Panc1 (cell line): ENCODE results near the gene PCGF6. TPM values are rescaled to one million over a fixed set of nuclear protein-coding genes. Genes with fewer than 3 reads are reported as not detected.

ENCODE experiments used
- ATAC-seq: fragments of 200-7000 bp; cut with Tn5 transposase; 2 replicates; pipeline ENCODE4 v1.9.1; 2020; ENCODE audit warnings: mild to moderate bottlenecking, moderate library complexity
- BruUV-seq: library from RNA; stranded (reverse); fragments of 400-500 nt; replicated peaks from 2 replicates; lab custom pipeline; 2021; lab: Mats Ljungman, UMichigan
- CTCF ChIA-PET: fragments of 300-600 bp; sonication (Branson Sonifier 250); formaldehyde crosslinking; loops from one replicate; lab custom pipeline; 2022; ENCODE audit warnings: antibody characterized with exemption; lab: Charles Lee
- POLR2A ChIA-PET: fragments of 300-600 bp; sonication (Branson Sonifier 250); formaldehyde crosslinking; loops from one replicate; lab custom pipeline; 2022; ENCODE audit warnings: antibody characterized with exemption; lab: Charles Lee
- DNase-seq: peaks from one replicate; pipeline ENCODE4 v3.0.0-alpha.2; 2010; ENCODE audit warnings: low read depth, low spot score
- H3K27ac ChIP-seq: 2 replicates; pipeline ENCODE4 v1.5.1; 2011; ENCODE audit warnings: mild to moderate bottlenecking, low read length, inconsistent platforms
- H3K27me3 ChIP-seq: fragments of 200-500 bp; sonication (Bioruptor generic); 2 replicates; pipeline ENCODE4 v1.6.0; 2014; ENCODE audit warnings: low read length, inconsistent platforms; ENCODE audit not compliant: control insufficient read depth, insufficient read depth
- H3K36me3 ChIP-seq: fragments of 200-500 bp; sonication (Bioruptor generic); 2 replicates; pipeline ENCODE4 v1.5.1; 2014; ENCODE audit warnings: inconsistent platforms, mild to moderate bottlenecking, low read length, moderate library complexity; ENCODE audit not compliant: control insufficient read depth, insufficient read depth
- H3K4me1 ChIP-seq: 2 replicates; pipeline ENCODE4 v1.5.1; 2011; ENCODE audit warnings: inconsistent platforms, mild to moderate bottlenecking, low read length, moderate library complexity; ENCODE audit not compliant: control insufficient read depth, insufficient read depth
- H3K4me3 ChIP-seq, 2 experiments: 2 replicates each; pipeline ENCODE4 v1.5.1; 2011 to 2012; ENCODE audit warnings: low read depth in 2 of 2, low read length in 2 of 2, mild to moderate bottlenecking in 2 of 2, inconsistent platforms in 1 of 2, moderate library complexity in 1 of 2
- H3K9me3 ChIP-seq: fragments of 200-500 bp; sonication (Bioruptor generic); 2 replicates; pipeline ENCODE4 v1.5.1; 2014; ENCODE audit warnings: low read depth, mild to moderate bottlenecking, inconsistent platforms, low read length, moderate library complexity; ENCODE audit not compliant: control insufficient read depth, insufficient read depth
- POLR2AphosphoS5 ChIP-seq: IDR thresholded peaks from 2 replicates; pipeline ENCODE4 v1.6.1; 2012; ENCODE audit warnings: mild to moderate bottlenecking, low read depth, low read length, moderate library complexity
- SIN3A ChIP-seq: IDR thresholded peaks from 2 replicates; pipeline ENCODE4 v1.6.1; 2012; ENCODE audit warnings: low read depth, mild to moderate bottlenecking, low read length, moderate library complexity, borderline replicate concordance; ENCODE audit not compliant: insufficient read depth
- TCF7L2 ChIP-seq: IDR thresholded peaks from 2 replicates; pipeline ENCODE4 v1.6.1; 2011; ENCODE audit warnings: mild to moderate bottlenecking, low read depth, low read length, inconsistent platforms
- in situ Hi-C: cut with HindIII; loops from 2 replicates; pipeline ENCODE4 v1.10.0; 2016; ENCODE audit warnings: low sequenced_read_pairs, low pct_unique_long_range_greater_than_20kb
- intact Hi-C: fragments of 100-400 bp; cut with micrococcal nuclease; formaldehyde crosslinking; loops from one replicate; pipeline ENCODE4 v1.10.0; 2022; ENCODE audit not compliant: unreplicated experiment
- total RNA-seq: library from RNA; stranded (reverse); gene quantifications from one replicate; pipeline ENCODE4 v1.2.1, GENCODE V29; 2021; ENCODE audit not compliant: unreplicated experiment
- TF ChIP-seq, protein P1 (sequence below), 2 experiments: IDR thresholded peaks; 2 replicates each; pipeline ENCODE4 v1.6.1; 2011 to 2012; ENCODE audit warnings: low read depth in 2 of 2, control low read depth in 1 of 2, low read length in 1 of 2, mild to moderate bottlenecking in 1 of 2, moderate library complexity in 1 of 2; ENCODE audit not compliant: insufficient read depth in 1 of 2
- TF ChIP-seq, protein P2 (sequence below): fragments of 450-650 bp; IDR thresholded peaks from 2 replicates; pipeline ENCODE4 v1.5.1; 2017; ENCODE audit warnings: mild to moderate bottlenecking

PCGF6 gene
- total RNA-seq, 1 experiment from 2014 or later = 18.0 TPM

DNA sequence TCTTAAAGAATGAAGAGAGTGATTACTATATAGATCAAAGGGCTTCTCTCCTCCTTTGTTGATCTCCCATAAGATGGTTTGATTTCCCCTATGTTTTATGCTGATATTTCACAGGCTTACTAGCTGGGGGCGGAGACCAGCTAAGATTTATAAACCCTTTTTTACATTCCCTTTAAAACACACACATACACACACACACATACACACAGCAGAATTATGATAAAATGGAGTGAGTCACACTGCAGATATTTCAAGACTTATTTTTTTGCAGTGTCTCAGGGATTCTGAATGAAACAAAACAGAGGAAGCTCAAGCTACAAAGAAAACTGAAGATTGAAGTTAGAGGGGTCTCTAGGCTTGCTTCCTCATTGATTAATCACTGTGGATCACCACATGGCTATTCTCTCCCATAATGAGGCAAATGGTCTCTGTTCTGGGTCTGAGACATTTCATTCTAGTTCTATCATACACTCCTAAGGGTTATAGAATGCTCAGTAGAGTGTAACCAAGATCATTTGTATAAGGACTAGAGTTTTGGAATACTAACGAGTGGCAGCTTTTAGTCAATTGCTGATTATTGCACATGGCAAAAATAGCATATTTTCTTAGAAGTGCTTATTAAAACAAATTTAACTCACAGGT lies 55.4 kb downstream of the PCGF6 start:
- DNase-seq (no peak), ATAC-seq (no peak)
- H3K4me1 ChIP-seq = no peaks in the 10 kb centered on the region
- intact Hi-C loops (no loop called here), in situ Hi-C loops (no loop called here)
- no peak overlapping the region for H3K27ac ChIP-seq
- H3K27me3 ChIP-seq = no peaks in the 10 kb centered on the region; the same call in 1 of the 2 replicates
- ChIA-PET POLR2A (no interaction called here), CTCF (interaction anchor here (0.6 kb wide), 1 partner anchor 390 kb away, joined by 5 read pairs; no protein-coding TSS in a partner anchor)
- TF ChIP-seq, protein P1, sequence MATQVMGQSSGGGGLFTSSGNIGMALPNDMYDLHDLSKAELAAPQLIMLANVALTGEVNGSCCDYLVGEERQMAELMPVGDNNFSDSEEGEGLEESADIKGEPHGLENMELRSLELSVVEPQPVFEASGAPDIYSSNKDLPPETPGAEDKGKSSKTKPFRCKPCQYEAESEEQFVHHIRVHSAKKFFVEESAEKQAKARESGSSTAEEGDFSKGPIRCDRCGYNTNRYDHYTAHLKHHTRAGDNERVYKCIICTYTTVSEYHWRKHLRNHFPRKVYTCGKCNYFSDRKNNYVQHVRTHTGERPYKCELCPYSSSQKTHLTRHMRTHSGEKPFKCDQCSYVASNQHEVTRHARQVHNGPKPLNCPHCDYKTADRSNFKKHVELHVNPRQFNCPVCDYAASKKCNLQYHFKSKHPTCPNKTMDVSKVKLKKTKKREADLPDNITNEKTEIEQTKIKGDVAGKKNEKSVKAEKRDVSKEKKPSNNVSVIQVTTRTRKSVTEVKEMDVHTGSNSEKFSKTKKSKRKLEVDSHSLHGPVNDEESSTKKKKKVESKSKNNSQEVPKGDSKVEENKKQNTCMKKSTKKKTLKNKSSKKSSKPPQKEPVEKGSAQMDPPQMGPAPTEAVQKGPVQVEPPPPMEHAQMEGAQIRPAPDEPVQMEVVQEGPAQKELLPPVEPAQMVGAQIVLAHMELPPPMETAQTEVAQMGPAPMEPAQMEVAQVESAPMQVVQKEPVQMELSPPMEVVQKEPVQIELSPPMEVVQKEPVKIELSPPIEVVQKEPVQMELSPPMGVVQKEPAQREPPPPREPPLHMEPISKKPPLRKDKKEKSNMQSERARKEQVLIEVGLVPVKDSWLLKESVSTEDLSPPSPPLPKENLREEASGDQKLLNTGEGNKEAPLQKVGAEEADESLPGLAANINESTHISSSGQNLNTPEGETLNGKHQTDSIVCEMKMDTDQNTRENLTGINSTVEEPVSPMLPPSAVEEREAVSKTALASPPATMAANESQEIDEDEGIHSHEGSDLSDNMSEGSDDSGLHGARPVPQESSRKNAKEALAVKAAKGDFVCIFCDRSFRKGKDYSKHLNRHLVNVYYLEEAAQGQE (IDR thresholded peaks at IDR 0.05; ENCODE audit: insufficient read depth in 1 of 2, low read depth in 2 of 2, low read length in 1 of 2) = no peak
- TF ChIP-seq TCF7L2 (no peak), POLR2AphosphoS5 (no peak), SIN3A (no peak)
- TF ChIP-seq, protein P2, sequence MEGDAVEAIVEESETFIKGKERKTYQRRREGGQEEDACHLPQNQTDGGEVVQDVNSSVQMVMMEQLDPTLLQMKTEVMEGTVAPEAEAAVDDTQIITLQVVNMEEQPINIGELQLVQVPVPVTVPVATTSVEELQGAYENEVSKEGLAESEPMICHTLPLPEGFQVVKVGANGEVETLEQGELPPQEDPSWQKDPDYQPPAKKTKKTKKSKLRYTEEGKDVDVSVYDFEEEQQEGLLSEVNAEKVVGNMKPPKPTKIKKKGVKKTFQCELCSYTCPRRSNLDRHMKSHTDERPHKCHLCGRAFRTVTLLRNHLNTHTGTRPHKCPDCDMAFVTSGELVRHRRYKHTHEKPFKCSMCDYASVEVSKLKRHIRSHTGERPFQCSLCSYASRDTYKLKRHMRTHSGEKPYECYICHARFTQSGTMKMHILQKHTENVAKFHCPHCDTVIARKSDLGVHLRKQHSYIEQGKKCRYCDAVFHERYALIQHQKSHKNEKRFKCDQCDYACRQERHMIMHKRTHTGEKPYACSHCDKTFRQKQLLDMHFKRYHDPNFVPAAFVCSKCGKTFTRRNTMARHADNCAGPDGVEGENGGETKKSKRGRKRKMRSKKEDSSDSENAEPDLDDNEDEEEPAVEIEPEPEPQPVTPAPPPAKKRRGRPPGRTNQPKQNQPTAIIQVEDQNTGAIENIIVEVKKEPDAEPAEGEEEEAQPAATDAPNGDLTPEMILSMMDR = no peak
- BruUV-seq = no TSS peak
- H3K9me3 ChIP-seq = no peaks in the 10 kb centered on the region
- H3K4me3 ChIP-seq = no peak overlapping the region
- no peaks in the 10 kb centered on the region for H3K36me3 ChIP-seq

DNA sequence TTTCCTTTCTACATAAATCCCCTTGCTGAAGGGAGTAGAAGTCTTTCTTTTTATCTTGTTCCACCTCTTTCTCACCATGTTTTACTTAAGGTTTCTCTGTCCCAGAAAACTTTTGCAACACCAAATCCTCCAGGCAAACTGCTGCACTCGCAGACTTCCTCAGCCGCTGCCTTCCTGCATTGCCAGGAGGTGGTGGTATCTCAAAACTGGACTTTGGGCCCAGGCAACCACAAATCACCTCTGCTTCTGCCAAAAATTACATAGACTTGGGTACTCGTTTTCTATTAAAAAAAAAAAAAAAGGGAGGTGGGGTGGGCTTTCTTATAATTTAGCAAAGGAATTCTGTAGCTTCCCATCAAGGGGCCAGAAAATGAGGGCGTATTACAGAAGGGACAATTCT lies 59.4 kb downstream of the PCGF6 start:
- Histone ChIP-seq H3K27ac (no peak overlapping the region), H3K36me3 (no peaks in the 10 kb centered on the region), H3K9me3 (no peaks in the 10 kb centered on the region), H3K27me3 (peaks cover 15% of the 10 kb centered on the region), H3K4me1 (no peaks in the 10 kb centered on the region), H3K4me3 (no peak overlapping the region)
- ATAC-seq (no peak), DNase-seq (no peak)
- intact Hi-C loops = no loop called here
- POLR2A ChIA-PET = no interaction called here
- in situ Hi-C loops = no loop called here
- BruUV-seq = no TSS peak
- CTCF ChIA-PET = no interaction called here
- TF ChIP-seq SIN3A = no peak
- no peak for TF ChIP-seq TCF7L2
- TF ChIP-seq, protein P2 = no peak
- no peak for TF ChIP-seq POLR2AphosphoS5
- TF ChIP-seq, protein P1 (IDR thresholded peaks at IDR 0.05; ENCODE audit: insufficient read depth in 1 of 2, low read depth in 2 of 2, low read length in 1 of 2) = no peak
